Ishikawa (cell line): ENCODE data around the gene NEO1.

Experiments
- CEBPB ChIP-seq: IDR thresholded peaks from 2 replicates; pipeline ENCODE4 v1.6.1; 2012
- CREB1 ChIP-seq: IDR thresholded peaks from 2 replicates; pipeline ENCODE4 v1.6.1; 2012; ENCODE audit warnings: low read depth
- EP300 ChIP-seq: IDR thresholded peaks from 2 replicates; pipeline ENCODE4 v1.6.1; 2012; ENCODE audit warnings: borderline replicate concordance
- FOXM1 ChIP-seq: IDR thresholded peaks from 2 replicates; pipeline ENCODE4 v1.6.1; 2012; ENCODE audit warnings: low read depth, borderline replicate concordance
- MAX ChIP-seq: IDR thresholded peaks from 2 replicates; pipeline ENCODE4 v1.6.1; 2012
- NFIC ChIP-seq: IDR thresholded peaks from 2 replicates; pipeline ENCODE4 v1.6.1; 2012
- RAD21 ChIP-seq: IDR thresholded peaks from 2 replicates; pipeline ENCODE4 v1.6.1; 2012; ENCODE audit warnings: low read depth
- REST ChIP-seq: IDR thresholded peaks from 2 replicates; pipeline ENCODE4 v1.6.1; 2012; ENCODE audit warnings: low read depth, mild to moderate bottlenecking
- TAF1 ChIP-seq: IDR thresholded peaks from 2 replicates; pipeline ENCODE4 v1.6.1; 2012; ENCODE audit warnings: low read depth, mild to moderate bottlenecking
- TEAD4 ChIP-seq: IDR thresholded peaks from 2 replicates; pipeline ENCODE4 v1.6.1; 2012
- USF1 ChIP-seq: IDR thresholded peaks from 2 replicates; pipeline ENCODE4 v1.6.1; 2012
- YY1 ChIP-seq: IDR thresholded peaks from 2 replicates; pipeline ENCODE4 v1.6.1; 2012; ENCODE audit warnings: low read depth

- TF ChIP-seq USF1 (no peak), REST (no peak), EP300 (no peak), CREB1 (no peak), MAX (no peak), NFIC (no peak), FOXM1 (no peak), CEBPB (no peak), TEAD4 (no peak), TAF1 (no peak), YY1 (no peak), RAD21 (no peak)
Measured at GRCh38 chr15:73028831-73029451, 23.3 kb upstream of the NEO1 start.
